ENCODE results near the gene STT3A.
"Not testable (repeated sequence)": the region's sequence is repeated elsewhere in the genome, so short reads cannot be mapped to it uniquely, and the experiment has no call there.

The STT3A gene

DNA sequence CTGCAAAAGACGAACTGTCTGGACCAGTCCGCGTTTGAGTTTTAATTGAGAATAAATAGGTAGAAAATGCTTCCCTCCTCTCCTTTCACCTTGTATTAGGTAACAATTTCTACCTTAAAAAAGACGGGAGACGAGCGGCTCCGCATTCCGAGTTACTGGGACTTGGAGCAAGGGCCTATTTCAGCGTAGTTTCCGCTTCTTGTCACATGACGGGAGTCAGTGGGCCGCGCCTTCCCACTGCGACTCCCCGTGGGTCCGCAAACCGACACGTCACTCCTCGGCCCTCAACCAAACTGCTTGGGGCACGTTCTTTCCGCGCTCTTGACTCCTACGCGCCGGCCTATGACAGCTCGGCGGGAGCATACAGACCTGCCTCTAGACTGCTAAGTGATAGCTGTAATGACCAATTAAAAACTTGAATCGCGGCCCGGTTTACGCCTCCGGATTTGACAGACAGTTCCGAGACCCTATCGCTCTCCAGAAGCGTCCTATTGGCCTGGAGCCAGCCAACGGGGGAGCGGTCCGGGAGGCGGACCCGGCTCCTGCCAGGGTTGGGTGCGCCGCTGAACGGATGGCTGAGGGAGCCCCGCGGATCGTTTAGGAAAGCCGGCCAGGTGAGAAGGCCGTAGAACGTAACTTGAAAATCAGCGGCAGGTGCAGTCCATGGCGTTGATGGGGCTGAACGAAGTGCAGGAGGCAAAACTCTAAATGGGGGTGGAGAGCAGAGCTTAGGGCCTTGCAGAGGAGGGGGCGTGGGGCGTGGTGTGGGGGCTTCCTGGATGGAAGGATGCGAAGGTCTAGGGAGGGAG lies at the start of gene STT3A:
Gene STT3A (plus strand): TSS at position 548 of the 809 bp plus-strand sequence. CDS start 3,064 bp downstream, outside the sequence.
- DNase-seq: peak; percentile 100

- DNase-seq: no peak
Measured at GRCh38 chr11:125550780-125551179, 41.9 kb upstream of the STT3A start.

GRCh38 chr11:125551835-125552342 lies 40.8 kb upstream of the STT3A start:
- no peak for DNase-seq

DNA sequence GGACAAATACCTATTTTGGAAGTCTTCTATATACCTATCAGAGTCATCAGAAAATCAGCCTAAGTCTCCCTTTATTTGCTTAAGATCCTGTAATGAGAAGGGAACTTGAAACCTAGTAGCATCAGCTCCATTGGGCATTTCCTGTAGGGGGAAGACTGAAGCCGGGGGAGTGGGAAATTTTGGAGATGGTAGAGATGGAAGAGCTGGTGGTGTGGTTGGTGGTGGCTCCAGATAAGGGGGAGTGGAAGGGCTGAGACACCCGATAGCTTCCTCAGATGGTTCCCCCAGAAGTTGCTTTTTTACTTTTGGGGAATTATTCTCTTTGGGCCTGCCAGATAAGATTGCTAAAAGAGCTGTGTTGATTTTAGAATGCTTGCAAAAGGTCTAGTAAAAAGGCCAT lies 39.7 kb upstream of the STT3A start:
- DNase-seq: no peak

- DNase-seq: no peak
Measured at GRCh38 chr11:125553357-125553756, 39.3 kb upstream of the STT3A start.

DNA sequence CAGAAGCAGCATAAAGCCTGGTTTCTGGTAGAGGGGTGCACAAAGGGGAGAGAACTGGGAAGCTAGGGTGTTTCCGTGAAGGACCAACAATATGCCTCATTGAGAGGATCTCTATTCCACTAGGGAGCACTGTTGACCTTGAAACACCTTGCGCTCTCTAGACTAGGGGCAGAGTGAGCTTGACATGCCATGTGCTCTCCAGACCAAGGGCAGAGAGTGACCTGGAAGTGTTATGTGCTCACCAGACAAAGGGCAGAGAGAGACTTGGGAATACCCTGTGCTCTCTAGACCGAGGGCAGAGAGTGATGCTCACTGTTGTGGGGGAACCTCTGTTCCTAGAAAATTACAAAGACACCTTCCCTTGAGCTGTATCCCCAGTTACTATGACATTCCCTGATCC lies 38.6 kb upstream of the STT3A start:
- DNase-seq: no peak

GRCh38 chr11:125559888-125560287 lies 32.8 kb upstream of the STT3A start:
- no peak for DNase-seq

DNA sequence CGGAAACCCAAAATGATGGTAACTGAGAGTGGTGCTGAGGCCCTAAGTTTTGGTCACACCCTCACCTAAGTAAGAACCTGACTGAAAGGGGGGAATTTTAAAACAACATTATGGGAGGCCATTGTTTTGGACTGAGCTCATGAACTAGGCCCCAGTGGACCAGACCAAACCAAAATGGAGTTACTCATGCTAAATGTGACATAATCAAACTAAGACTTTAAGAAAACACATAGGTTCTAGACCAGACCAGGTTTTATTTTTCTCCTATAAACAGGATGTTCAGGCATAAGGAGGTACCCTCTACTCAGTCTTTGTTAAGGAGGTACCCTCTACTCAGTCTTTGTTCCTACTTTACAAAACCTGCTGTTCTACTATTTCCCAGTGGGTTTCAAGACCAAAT lies 30.7 kb upstream of the STT3A start:
- DNase-seq: no peak

- no peak for DNase-seq
Measured at GRCh38 chr11:125562430-125562829, 30.2 kb upstream of the STT3A start.

GRCh38 chr11:125564357-125564756 lies 28.3 kb upstream of the STT3A start:
- DNase-seq: no peak

DNA sequence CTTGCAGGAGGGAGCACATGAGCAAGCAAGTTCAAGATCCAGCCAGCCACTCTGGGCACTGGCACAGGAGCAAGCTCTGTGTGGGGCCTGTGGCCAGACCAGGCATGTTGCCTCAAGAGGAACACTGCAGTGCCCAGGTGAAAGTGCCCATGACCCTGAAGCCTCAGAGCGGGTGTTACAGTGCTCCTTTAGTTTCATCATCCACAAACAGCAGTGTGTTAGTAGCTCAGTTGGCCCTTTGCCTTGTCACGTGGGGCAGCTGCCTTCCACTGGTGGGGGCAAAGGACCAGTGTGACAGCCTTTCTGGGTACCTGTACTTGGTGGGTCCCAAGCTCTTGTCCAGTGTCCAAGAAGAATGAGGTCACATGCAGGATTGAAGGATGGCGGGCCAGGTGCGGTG lies 26.4 kb upstream of the STT3A start:
- no peak for DNase-seq

- DNase-seq: peak; percentile 83
Measured at GRCh38 chr11:125568970-125569914, 23.4 kb upstream of the STT3A start, which contains the start of gene EI24. Gene EI24, plus strand, starts transcription at chr11:125569477. Its CDS starts 3,051 bp downstream, at chr11:125572528.

DNA sequence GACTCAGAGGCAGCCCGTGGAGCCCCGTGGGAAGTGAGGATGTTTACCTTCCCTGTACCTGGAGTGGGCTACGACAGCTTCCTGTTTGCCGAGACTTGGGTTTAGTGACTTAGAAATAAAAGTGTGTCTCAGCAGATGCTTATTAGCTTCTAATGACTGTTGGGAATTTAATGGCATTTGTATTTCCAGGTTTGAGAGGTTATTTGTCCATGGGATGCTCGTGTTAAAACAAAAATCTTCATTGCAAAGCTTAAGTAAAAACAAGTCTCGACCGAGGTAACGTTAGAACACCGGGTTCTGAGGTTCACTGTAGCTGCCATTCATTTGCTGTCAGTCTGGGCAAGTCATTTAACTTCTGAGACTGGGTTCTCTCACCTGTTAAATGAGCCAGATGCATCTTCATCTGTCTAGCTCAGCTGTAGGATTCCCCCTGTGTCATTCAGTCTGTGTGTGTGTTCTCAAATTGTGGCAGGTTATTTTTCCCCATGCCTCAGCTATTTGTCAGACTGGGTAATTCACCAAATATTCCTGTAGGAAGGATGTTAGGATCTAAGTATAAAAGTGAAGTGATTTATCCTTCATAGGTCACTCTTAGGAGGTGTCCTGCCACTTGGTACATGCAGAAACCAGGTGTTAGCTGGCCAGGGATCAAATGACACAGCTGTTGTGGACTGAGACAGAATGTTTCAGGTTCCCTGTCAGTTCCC lies 22.6 kb upstream of the STT3A start:
- peak; percentile 23 for DNase-seq

- DNase-seq: no peak
Measured at GRCh38 chr11:125570952-125571351, 21.7 kb upstream of the STT3A start.

- no peak for DNase-seq
Measured at GRCh38 chr11:125572916-125573315, 19.7 kb upstream of the STT3A start.

DNA sequence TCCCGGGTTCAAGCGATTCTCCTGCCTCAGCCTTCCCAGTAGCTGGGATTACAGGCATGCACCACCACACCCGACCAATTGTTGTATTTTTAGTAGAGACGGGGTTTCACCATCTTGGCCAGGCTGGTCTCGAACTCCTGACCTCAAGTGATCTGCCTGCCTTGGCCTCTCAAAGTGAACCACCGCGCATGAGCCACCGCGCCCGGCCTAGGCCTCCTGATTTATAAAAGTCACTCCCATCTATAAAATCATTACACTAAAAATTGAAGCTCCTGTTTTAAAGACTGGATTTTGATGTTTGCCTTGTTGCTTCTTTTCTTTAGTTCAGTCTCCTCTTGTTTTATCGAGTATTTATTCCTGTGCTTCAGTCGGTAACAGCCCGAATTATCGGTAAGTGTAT lies 15.5 kb upstream of the STT3A start:
- not testable (repeated sequence) for DNase-seq

DNA sequence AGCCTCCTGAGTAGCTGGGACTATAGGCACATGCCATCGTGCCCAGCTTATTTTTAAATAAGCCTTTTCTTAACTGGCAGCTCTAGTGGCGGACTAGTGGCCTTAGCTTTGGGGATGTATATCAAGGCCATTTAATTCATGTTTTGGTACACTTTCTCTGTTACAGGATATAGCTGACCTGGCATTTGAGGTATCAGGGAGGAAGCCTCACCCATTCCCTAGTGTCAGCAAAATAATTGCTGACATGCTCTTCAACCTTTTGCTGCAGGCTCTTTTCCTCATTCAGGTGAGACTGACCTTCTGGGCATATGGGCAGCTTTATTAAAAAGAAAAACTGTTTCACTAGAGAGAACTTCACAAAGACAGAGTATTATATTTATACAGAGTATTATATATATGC lies 13.9 kb upstream of the STT3A start:
- no peak for DNase-seq

DNA sequence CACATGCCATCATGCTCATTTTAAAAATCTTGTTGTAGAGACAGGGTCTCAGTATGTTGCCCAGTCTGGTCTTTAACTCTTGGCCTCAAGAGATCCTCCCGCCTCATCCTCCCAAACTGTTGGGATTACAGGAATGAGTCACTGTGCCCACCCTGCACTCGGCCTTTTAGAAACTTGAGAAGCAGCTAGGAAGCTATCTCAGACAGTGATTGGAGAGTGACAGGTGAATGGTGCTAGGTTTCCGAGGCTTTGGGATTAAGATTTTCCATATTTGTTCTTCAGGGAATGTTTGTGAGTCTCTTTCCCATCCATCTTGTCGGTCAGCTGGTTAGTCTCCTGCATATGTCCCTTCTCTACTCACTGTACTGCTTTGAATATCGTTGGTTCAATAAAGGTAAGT lies 12.8 kb upstream of the STT3A start:
- no peak for DNase-seq

DNA sequence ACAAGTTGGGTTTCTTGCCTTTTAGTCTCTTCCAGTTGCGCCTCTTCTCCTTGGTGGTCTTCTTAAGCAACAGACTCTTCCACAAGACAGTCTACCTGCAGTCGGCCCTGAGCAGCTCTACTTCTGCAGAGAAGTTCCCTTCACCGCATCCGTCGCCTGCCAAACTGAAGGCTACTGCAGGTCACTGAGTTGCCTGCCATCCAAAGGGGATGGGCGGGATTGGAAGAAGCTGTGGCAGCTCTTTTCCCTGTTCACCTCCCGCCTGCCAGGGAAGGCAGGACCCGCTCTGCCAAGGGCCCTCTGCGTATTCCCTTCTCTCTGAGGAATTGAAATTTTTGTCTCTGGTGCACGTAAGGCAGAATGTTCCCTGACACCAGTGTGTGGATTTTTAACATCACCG lies 9.2 kb upstream of the STT3A start:
- no peak for DNase-seq

- no peak for DNase-seq
Measured at GRCh38 chr11:125585487-125585886, 7.2 kb upstream of the STT3A start.

GRCh38 chr11:125586623-125587022 lies 6.0 kb upstream of the STT3A start:
- no peak for DNase-seq

DNA sequence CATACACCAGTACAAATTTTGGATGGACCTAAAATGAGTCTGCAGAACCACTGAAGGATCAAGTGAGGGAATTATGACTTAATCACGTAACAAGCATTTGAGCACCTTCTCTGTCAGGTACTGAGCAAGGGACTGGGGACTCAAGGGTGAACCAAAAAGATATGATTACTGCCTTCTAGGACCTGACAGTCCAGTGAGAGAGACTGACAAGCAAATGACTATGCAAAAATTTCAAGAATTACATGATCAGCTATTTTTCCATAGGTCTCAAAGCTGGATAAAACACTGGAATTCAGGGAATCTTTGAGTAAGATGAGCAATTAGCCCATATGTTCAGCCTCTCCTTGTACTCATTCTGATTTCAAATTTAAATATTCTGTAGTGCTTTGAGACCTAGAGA lies 5.2 kb upstream of the STT3A start:
- DNase-seq: no peak

GRCh38 chr11:125588505-125588904 lies 4.1 kb upstream of the STT3A start:
- DNase-seq: no peak
